Mucosa of rectum (tissue), 2 donors: ENCODE measurements around the gene ZCWPW2.

Experiments used
- H3K27ac ChIP-seq, 2 donors: one replicate each; pipeline ENCODE4 v1.7.0; 2013; ENCODE audit warnings: inconsistent platforms in 2 of 2, low read depth in 2 of 2, low read length in 2 of 2
- H3K27me3 ChIP-seq, 2 donors: one replicate each; pipeline ENCODE4 v1.7.0; 2013; ENCODE audit warnings: low read length in 2 of 2; ENCODE audit not compliant: control insufficient read depth in 2 of 2, insufficient read depth in 2 of 2
- H3K36me3 ChIP-seq, 2 donors: one replicate each; pipeline ENCODE4 v1.7.0; 2013; ENCODE audit warnings: low read length in 2 of 2; ENCODE audit not compliant: control insufficient read depth in 2 of 2, insufficient read depth in 2 of 2
- H3K4me1 ChIP-seq, 2 donors: one replicate each; pipeline ENCODE4 v1.7.0; 2013; ENCODE audit warnings: low read length in 2 of 2, mild to moderate bottlenecking in 1 of 2; ENCODE audit not compliant: control insufficient read depth in 2 of 2, insufficient read depth in 2 of 2
- H3K4me3 ChIP-seq, 2 donors: one replicate each; pipeline ENCODE4 v1.7.0; 2013; ENCODE audit warnings: low read length in 2 of 2
- H3K9ac ChIP-seq, 2 donors: one replicate each; pipeline ENCODE4 v1.7.0; 2013; ENCODE audit warnings: low read length in 2 of 2, low read depth in 1 of 2, mild to moderate bottlenecking in 1 of 2
- H3K9me3 ChIP-seq, 2 donors: one replicate each; pipeline ENCODE4 v1.7.0; 2013; ENCODE audit warnings: low read length in 2 of 2; ENCODE audit not compliant: control insufficient read depth in 2 of 2
- donor health status: healthy.
- donor health status: Normal muscosa, but diverticular disease.

The ZCWPW2 gene

GRCh38 chr3:28326458-28326926, 22.0 kb upstream of the ZCWPW2 start:
- no peak overlapping the region for H3K27ac ChIP-seq

DNA sequence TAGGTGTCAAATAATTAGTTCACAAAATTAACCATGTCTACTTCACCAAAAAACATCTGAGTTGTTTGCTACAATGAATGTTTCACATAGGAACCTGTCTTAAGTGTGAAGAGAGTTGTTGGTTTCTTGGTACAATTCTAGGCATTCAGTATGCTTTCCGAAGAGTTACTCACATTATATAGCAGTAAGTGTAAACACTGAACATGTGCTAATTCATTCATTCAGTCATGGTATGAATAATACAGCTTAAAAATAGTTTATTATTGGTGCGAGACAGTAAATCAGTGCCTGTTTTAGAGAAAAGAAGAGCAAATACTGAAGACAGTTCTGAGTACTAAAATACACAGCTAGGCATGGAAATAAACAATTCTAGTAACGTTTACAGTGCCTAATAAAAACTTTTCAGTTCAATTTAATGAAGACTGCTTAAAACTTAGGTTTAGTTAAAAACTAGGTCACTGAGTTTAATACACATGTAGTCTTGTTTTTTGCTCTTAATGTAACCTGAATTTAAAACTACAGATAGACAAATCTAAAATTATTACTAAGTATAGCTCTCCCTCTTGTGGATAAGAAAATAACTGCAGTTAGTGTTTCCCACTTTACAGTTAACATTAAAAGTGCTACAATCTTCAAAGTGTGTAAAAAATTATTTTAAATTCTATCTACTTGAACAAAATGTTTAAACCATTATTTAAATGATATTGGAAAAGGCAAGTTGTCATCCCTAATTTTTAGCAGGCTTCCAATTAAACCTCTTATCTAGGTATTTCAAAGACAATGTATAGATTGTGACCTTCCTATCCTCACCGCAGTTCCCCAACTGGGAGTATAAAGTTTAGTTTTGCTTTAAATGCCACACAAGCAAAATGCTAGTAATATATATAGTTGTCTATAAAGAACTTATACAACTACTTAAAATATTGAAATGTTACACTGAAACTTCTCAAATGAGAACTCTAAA, 20.1 kb upstream of the ZCWPW2 start:
- Histone ChIP-seq H3K27me3 (no peaks in the 10 kb centered on the region), H3K27ac (no peak overlapping the region), H3K9me3 (no peaks in the 10 kb centered on the region), H3K4me1 (no peaks in the 10 kb centered on the region), H3K36me3 (peaks cover 16 to 21% of the 10 kb centered on the region in 2 donors), H3K9ac (no peak overlapping the region), H3K4me3 (no peak overlapping the region)

More at GRCh38 chr3:28326458-28326926, 22.0 kb upstream of the ZCWPW2 start:
- no peak overlapping the region for H3K4me3 ChIP-seq
- H3K9me3 ChIP-seq, result no peaks in the 10 kb centered on the region
- no peaks in the 10 kb centered on the region for H3K4me1 ChIP-seq
- H3K9ac ChIP-seq, result no peak overlapping the region
- peaks cover 18 to 22% of the 10 kb centered on the region in 2 donors for H3K36me3 ChIP-seq
- H3K27me3 ChIP-seq, result no peaks in the 10 kb centered on the region

DNA sequence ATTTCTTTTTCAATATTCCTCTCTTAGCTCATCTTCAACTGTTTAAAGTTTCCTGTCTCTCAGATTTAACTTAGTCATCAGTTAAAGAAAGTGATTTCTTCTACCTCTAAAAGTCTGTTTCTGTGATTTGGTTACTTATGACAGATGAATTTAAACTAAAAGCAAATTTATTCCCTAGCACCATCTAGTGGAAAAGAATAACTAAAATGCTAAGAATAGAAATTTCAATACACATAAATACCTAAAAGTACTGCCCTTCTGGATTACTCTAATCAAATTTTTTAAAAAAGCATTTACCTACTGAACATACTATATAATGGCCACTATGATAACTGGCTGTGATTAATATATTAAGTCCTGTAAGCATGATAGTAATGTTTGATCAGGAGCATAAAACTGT, 14.0 kb upstream of the ZCWPW2 start:
- no peak overlapping the region for H3K27ac ChIP-seq
- no peaks in the 10 kb centered on the region for H3K9me3 ChIP-seq
- no peaks in the 10 kb centered on the region for H3K4me1 ChIP-seq
- H3K9ac ChIP-seq, result no peak overlapping the region
- no peak overlapping the region for H3K4me3 ChIP-seq
- H3K27me3 ChIP-seq, result no peaks in the 10 kb centered on the region
- H3K36me3 ChIP-seq, result peaks cover 7 to 12% of the 10 kb centered on the region in 2 donors

DNA sequence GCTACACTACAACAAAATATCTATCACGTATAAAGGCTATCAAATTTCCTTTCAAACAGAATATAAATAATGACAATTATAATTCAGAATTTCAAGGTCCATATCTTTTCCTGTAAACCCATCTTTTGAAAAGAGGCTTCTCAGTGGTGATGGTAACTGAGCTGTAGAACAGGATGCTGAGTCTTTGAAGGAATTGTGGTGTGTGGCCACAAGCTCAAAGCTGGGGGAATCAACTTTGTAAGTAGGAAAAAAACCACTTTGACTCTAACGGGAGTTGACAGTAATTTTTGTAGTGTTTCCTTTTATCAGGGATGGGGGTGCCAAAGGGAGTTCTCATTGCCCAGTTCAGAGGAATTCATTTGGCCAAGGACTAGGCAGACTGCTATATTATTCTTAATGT, 13.3 kb upstream of the ZCWPW2 start:
- Histone ChIP-seq H3K9ac (no peak overlapping the region), H3K4me3 (no peak overlapping the region), H3K27ac (no peak overlapping the region), H3K36me3 (peaks cover 7 to 12% of the 10 kb centered on the region in 2 donors), H3K9me3 (no peaks in the 10 kb centered on the region), H3K27me3 (no peaks in the 10 kb centered on the region), H3K4me1 (no peaks in the 10 kb centered on the region)

GRCh38 chr3:28337230-28337629, 11.3 kb upstream of the ZCWPW2 start:
- Histone ChIP-seq H3K36me3 (peaks cover 7% of the 10 kb centered on the region in 2 donors), H3K9me3 (no peaks in the 10 kb centered on the region), H3K27me3 (no peaks in the 10 kb centered on the region), H3K9ac (no peak overlapping the region), H3K4me3 (no peak overlapping the region), H3K27ac (no peak overlapping the region), H3K4me1 (no peaks in the 10 kb centered on the region)

DNA sequence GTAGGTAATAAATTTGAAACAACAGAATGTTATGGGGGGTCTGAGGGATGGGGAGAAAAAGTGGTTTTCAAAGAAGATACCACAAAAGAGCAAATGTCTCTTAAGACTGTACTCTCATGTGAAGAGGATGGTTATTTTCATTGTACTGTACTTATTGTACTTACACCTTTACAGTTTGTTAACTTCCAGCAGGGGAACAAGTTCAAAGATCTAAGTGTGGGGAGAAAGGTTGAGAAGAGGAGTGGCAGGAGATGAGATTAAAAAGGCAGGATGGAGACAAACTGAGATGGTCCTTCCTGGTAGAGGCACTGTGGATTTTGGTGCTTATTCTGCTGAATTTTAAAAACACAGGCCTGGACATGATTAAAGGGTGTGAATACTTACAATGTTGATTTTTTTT, 5.4 kb upstream of the ZCWPW2 start:
- peaks cover 0 to 1% of the 10 kb centered on the region in 2 donors for H3K36me3 ChIP-seq
- H3K27me3 ChIP-seq, result no peaks in the 10 kb centered on the region
- no peak overlapping the region for H3K27ac ChIP-seq
- H3K9me3 ChIP-seq, result no peaks in the 10 kb centered on the region
- H3K9ac ChIP-seq, result no peak overlapping the region
- H3K4me3 ChIP-seq, result no peak overlapping the region
- H3K4me1 ChIP-seq, result peaks cover 6 to 17% of the 10 kb centered on the region in 2 donors

GRCh38 chr3:28345690-28346089, 2.8 kb upstream of the ZCWPW2 start:
- no peaks in the 10 kb centered on the region for H3K27me3 ChIP-seq
- H3K4me1 ChIP-seq, result peaks cover 6 to 24% of the 10 kb centered on the region in 2 donors
- H3K9me3 ChIP-seq, result no peaks in the 10 kb centered on the region
- H3K36me3 ChIP-seq, result no peaks in the 10 kb centered on the region
- H3K27ac ChIP-seq, result no peak overlapping the region
- no peak overlapping the region for H3K4me3 ChIP-seq
- no peak overlapping the region for H3K9ac ChIP-seq

GRCh38 chr3:28347374-28348264, 902 bp upstream of the ZCWPW2 start:
- Histone ChIP-seq H3K4me1 (peaks cover 6 to 24% of the 10 kb centered on the region in 2 donors), H3K27me3 (no peaks in the 10 kb centered on the region), H3K9me3 (no peaks in the 10 kb centered on the region)

DNA sequence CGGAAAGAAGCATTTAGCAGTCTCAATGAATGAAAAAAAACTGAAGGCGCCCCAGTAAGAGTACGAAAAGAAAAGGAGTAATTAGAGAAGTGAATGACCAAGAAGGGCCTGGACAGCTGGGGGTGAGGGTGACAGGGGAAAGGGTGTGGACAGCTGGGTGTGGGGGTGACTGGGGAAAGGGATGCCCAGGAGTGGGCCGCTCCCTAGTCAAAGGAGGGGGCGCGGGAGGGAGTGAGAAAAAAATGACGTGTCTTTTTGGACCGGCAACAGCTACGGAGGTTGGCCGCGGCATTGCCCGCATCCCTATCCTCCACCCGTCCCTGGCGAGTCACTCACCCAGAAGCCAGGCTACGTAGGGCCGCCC, 274 bp upstream of the ZCWPW2 start:
- H3K27ac ChIP-seq, result peak overlapping the region; percentile 98

More at GRCh38 chr3:28347374-28348264, 902 bp upstream of the ZCWPW2 start:
- H3K9ac ChIP-seq, result peak overlapping the region; percentile 92 to 98
- no peaks in the 10 kb centered on the region for H3K36me3 ChIP-seq
- H3K27ac ChIP-seq, result peak overlapping the region; percentile 98
- H3K4me3 ChIP-seq, result peak overlapping the region; percentile 93 to 96

More for the DNA sequence above, 274 bp upstream of the ZCWPW2 start:
- H3K27me3 ChIP-seq, result no peaks in the 10 kb centered on the region
- H3K9me3 ChIP-seq, result no peaks in the 10 kb centered on the region
- peaks cover 6 to 24% of the 10 kb centered on the region in 2 donors for H3K4me1 ChIP-seq
- no peaks in the 10 kb centered on the region for H3K36me3 ChIP-seq
- H3K4me3 ChIP-seq, result peak overlapping the region; percentile 93 to 96
- H3K9ac ChIP-seq, result peak overlapping the region; percentile 92 to 98
